IMR-90 (cell line): ENCODE data around the gene CEBPG. TPM values are rescaled to one million over a fixed set of nuclear protein-coding genes. Genes with fewer than 3 reads are reported as not detected.

Experiments used
- ATAC-seq: fragments of 200-7000 bp; cut with Tn5 transposase; 2 replicates; pipeline ENCODE4 v1.9.1; 2020; ENCODE audit warnings: low read depth, mild to moderate bottlenecking, moderate library complexity
- BruUV-seq: library from RNA; stranded (reverse); fragments of 400-500 nt; replicated peaks from 2 replicates; lab custom pipeline; 2021; lab: Mats Ljungman, UMichigan
- CTCF ChIA-PET: fragments of 300-600 bp; formaldehyde crosslinking; extraction: SDS; loops from one replicate; lab custom pipeline; 2021; ENCODE audit warnings: antibody characterized with exemption; lab: Yijun Ruan, JAX
- POLR2A ChIA-PET: fragments of 300-600 bp; sonication (Branson Sonifier 250); formaldehyde crosslinking; loops from one replicate; lab custom pipeline; 2022; ENCODE audit warnings: antibody characterized with exemption; ENCODE audit not compliant: unreplicated experiment; lab: Charles Lee
- DNase-seq: peaks from one replicate; pipeline ENCODE4 v3.0.0; 2013
- H2AFZ ChIP-seq: replicated peaks from 2 replicates; pipeline ENCODE3; 2013; ENCODE audit warnings: low read length, mild to moderate bottlenecking; ENCODE audit not compliant: poor library complexity
- H2AK5ac ChIP-seq: 2 replicates; pipeline ENCODE4 v1.6.1; 2013; ENCODE audit warnings: low read depth, low read length, inconsistent platforms
- H2AK9ac ChIP-seq: replicated peaks from 2 replicates; pipeline ENCODE3; 2013; ENCODE audit warnings: mild to moderate bottlenecking, low read depth, low read length, moderate library complexity; ENCODE audit not compliant: poor library complexity
- H2BK120ac ChIP-seq: 2 replicates; pipeline ENCODE4 v1.6.1; 2013; ENCODE audit warnings: low read depth, low read length, inconsistent platforms
- H2BK15ac ChIP-seq: 3 replicates; pipeline ENCODE4 v1.6.1; 2013; ENCODE audit warnings: low read depth, low read length, inconsistent platforms
- H2BK20ac ChIP-seq: 2 replicates; pipeline ENCODE4 v1.6.1; 2013; ENCODE audit warnings: low read depth, mild to moderate bottlenecking, inconsistent platforms, low read length, moderate library complexity
- H2BK5ac ChIP-seq: 2 replicates; pipeline ENCODE4 v1.6.1; 2013; ENCODE audit warnings: mild to moderate bottlenecking, low read depth, low read length, inconsistent platforms; ENCODE audit not compliant: poor library complexity, severe bottlenecking
- H3K14ac ChIP-seq: replicated peaks from 2 replicates; pipeline ENCODE4 v1.6.1; 2013; ENCODE audit warnings: low read depth, low read length, inconsistent platforms
- H3K18ac ChIP-seq: 2 replicates; pipeline ENCODE4 v1.6.1; 2013; ENCODE audit warnings: low read depth, low read length, control low read depth
- H3K23ac ChIP-seq: 2 replicates; pipeline ENCODE4 v1.6.1; 2013; ENCODE audit warnings: low read depth, low read length, inconsistent platforms
- H3K27ac ChIP-seq: 2 replicates; pipeline ENCODE4 v1.5.1; 2013; ENCODE audit warnings: mild to moderate bottlenecking, control low read depth, low read length; ENCODE audit not compliant: insufficient read depth
- H3K27me3 ChIP-seq: 2 replicates; pipeline ENCODE4 v1.6.1; 2013; ENCODE audit warnings: low read length; ENCODE audit not compliant: control insufficient read depth, insufficient read depth
- H3K36me3 ChIP-seq: 2 replicates; pipeline ENCODE4 v1.6.1; 2013; ENCODE audit warnings: low read length, mixed read lengths; ENCODE audit not compliant: control insufficient read depth, insufficient read depth
- H3K4ac ChIP-seq: 2 replicates; pipeline ENCODE4 v1.6.1; 2013; ENCODE audit warnings: low read depth, low read length, inconsistent platforms
- H3K4me1 ChIP-seq: 2 replicates; pipeline ENCODE4 v1.6.1; 2013; ENCODE audit warnings: low read length, mixed read lengths; ENCODE audit not compliant: control insufficient read depth, insufficient read depth
- H3K4me2 ChIP-seq: 2 replicates; pipeline ENCODE4 v1.6.1; 2013; ENCODE audit warnings: low read depth, mild to moderate bottlenecking, control low read depth, low read length, moderate library complexity
- H3K4me3 ChIP-seq: 2 replicates; pipeline ENCODE4 v1.5.1; 2013; ENCODE audit warnings: low read depth, mild to moderate bottlenecking, control low read depth, low read length, moderate library complexity; ENCODE audit not compliant: insufficient read depth
- H3K56ac ChIP-seq: 2 replicates; pipeline ENCODE4 v1.6.1; 2013; ENCODE audit warnings: low read length, inconsistent platforms; ENCODE audit not compliant: insufficient read depth; ENCODE audit errors: extremely low read depth
- H3K79me1 ChIP-seq, 2 experiments: 2 replicates each; pipeline ENCODE4 v1.6.1; 2013; ENCODE audit warnings: low read length in 2 of 2, inconsistent platforms in 1 of 2, low read depth in 1 of 2
- H3K9ac ChIP-seq: 2 replicates; pipeline ENCODE4 v1.6.1; 2013; ENCODE audit warnings: low read depth, low read length, control low read depth
- H3K9me1 ChIP-seq: 2 replicates; pipeline ENCODE4 v1.6.1; 2013; ENCODE audit warnings: low read length, inconsistent platforms; ENCODE audit not compliant: insufficient read depth
- H3K9me3 ChIP-seq: 2 replicates; pipeline ENCODE4 v1.6.1; 2013; ENCODE audit warnings: low read length; ENCODE audit not compliant: control insufficient read depth, insufficient read depth
- H4K20me1 ChIP-seq: 2 replicates; pipeline ENCODE4 v1.6.1; 2013; ENCODE audit warnings: low read length, inconsistent platforms; ENCODE audit not compliant: insufficient read depth
- H4K5ac ChIP-seq: 2 replicates; pipeline ENCODE4 v1.6.1; 2013; ENCODE audit warnings: mild to moderate bottlenecking, low read depth, low read length, control low read depth
- H4K8ac ChIP-seq, 2 experiments: 2 replicates each; pipeline ENCODE4 v1.6.1; 2013; ENCODE audit warnings: low read depth in 2 of 2, low read length in 2 of 2, control low read depth in 1 of 2, inconsistent platforms in 1 of 2
- H4K91ac ChIP-seq: 2 replicates; pipeline ENCODE4 v1.6.1; 2013; ENCODE audit warnings: low read depth, low read length, inconsistent platforms; ENCODE audit not compliant: insufficient read depth
- BHLHE40 ChIP-seq: fragments of 150-350 bp; IDR thresholded peaks from 2 replicates; pipeline ENCODE4 v1.6.1; 2016; ENCODE audit warnings: mild to moderate bottlenecking, low read depth, low read length
- CEBPB ChIP-seq: IDR thresholded peaks from 2 replicates; pipeline ENCODE4 v1.6.1; 2012; ENCODE audit warnings: low read depth, low read length, improper control_type of control experiment
- CHD1 ChIP-seq: IDR thresholded peaks from 2 replicates; pipeline ENCODE4 v1.6.1; 2012; ENCODE audit warnings: low read depth, low read length, improper control_type of control experiment
- CTCF ChIP-seq: conservative IDR thresholded peaks from 2 replicates; pipeline ENCODE4 v1.5.1; 2012; ENCODE audit warnings: mild to moderate bottlenecking, low read depth, low read length, improper control_type of control experiment
- ELK1 ChIP-seq: fragments of 150-350 bp; IDR thresholded peaks from 2 replicates; pipeline ENCODE4 v1.6.1; 2016; ENCODE audit warnings: low read depth, mild to moderate bottlenecking, low read length, moderate library complexity, borderline replicate concordance
- FOS ChIP-seq: fragments of 150-350 bp; IDR thresholded peaks from 2 replicates; pipeline ENCODE4 v1.6.1; 2016; ENCODE audit warnings: low read depth, low read length
- MAFK ChIP-seq: IDR thresholded peaks from 2 replicates; pipeline ENCODE4 v1.6.1; 2012; ENCODE audit warnings: low read depth, low read length, improper control_type of control experiment
- MAZ ChIP-seq: IDR thresholded peaks from 2 replicates; pipeline ENCODE4 v1.6.1; 2012; ENCODE audit warnings: low read depth, mild to moderate bottlenecking, low read length, improper control_type of control experiment, moderate library complexity, borderline replicate concordance
- MXI1 ChIP-seq: IDR thresholded peaks from 2 replicates; pipeline ENCODE4 v1.6.1; 2012; ENCODE audit warnings: low read depth, mild to moderate bottlenecking, low read length, moderate library complexity, borderline replicate concordance
- POLR2A ChIP-seq: IDR thresholded peaks from 2 replicates; pipeline ENCODE4 v1.6.1; 2012; ENCODE audit warnings: mild to moderate bottlenecking, low read depth, low read length
- RCOR1 ChIP-seq: IDR thresholded peaks from 2 replicates; pipeline ENCODE4 v1.6.1; 2012; ENCODE audit warnings: mild to moderate bottlenecking, low read length, improper control_type of control experiment; ENCODE audit not compliant: insufficient replicate concordance
- RFX5 ChIP-seq: IDR thresholded peaks from 2 replicates; pipeline ENCODE4 v1.8.0; 2012; ENCODE audit warnings: low read depth, mild to moderate bottlenecking, low read length, moderate library complexity
- SMC3 ChIP-seq: fragments of 150-350 bp; IDR thresholded peaks from 2 replicates; pipeline ENCODE4 v1.6.1; 2016; ENCODE audit warnings: low read depth, mild to moderate bottlenecking, antibody characterized with exemption, low read length, moderate library complexity
- USF2 ChIP-seq: fragments of 150-350 bp; IDR thresholded peaks from 2 replicates; pipeline ENCODE4 v1.6.1; 2017; ENCODE audit warnings: mild to moderate bottlenecking, antibody characterized with exemption, low read length, low read depth
- WGBS, 2 experiments: methylation state at CpG; one replicate each; pipeline versions ENCODE4 v1.1.5 to v1.1.7; 2013; ENCODE audit warnings: missing lambda C conversion rate in 2 of 2; ENCODE audit not compliant: insufficient read length in 1 of 2; ENCODE audit errors: extremely low coverage in 2 of 2; 5-methylcytosine and 5-hydroxymethylcytosine counted together
- dilution Hi-C: fragments of 300-500 bp; cut with HindIII; formaldehyde crosslinking; loops from one replicate; pipeline ENCODE4 v1.14.3; 2018; ENCODE audit warnings: low sequenced_read_pairs; ENCODE audit not compliant: unreplicated experiment
- in situ Hi-C: fragments of 300-500 bp; cut with MboI; formaldehyde crosslinking; loops from 3 replicates; pipeline ENCODE4 v1.14.3; 2019; ENCODE audit warnings: low sequenced_read_pairs, inconsistent platforms, mixed read lengths
- intact Hi-C: fragments of 100-400 bp; cut with micrococcal nuclease; formaldehyde crosslinking; loops from 2 replicates; pipeline ENCODE4 v1.10.0; 2022
- polyA plus RNA-seq, 3 experiments: library from polyadenylated mRNA; depleted of rRNA; stranded (reverse); fragments of >200 nt; gene quantifications; 2 replicates each; pipeline ENCODE4 v1.2.3, GENCODE V29; 2012; ENCODE audit warnings: low replicate concordance in 1 of 3
- total RNA-seq: library from RNA; depleted of rRNA; stranded (reverse); fragments of >200 nt; gene quantifications from 2 replicates; pipeline ENCODE4 v1.2.3, GENCODE V29; 2012

Gene CEBPG
- total and polyA plus RNA-seq, 2 of the 4 experiments (the other 2 are of a cell fraction) = 9.2 to 14.3 TPM

GRCh38 chr19:33403221-33403972, 29.9 kb downstream of the CEBPG start:
- Histone ChIP-seq H3K4me2 (no peak overlapping the region), H2BK5ac (no peak overlapping the region), H3K9me1 (no peaks in the 10 kb centered on the region), H3K79me1 (no peaks in the 10 kb centered on the region), H4K8ac (no peak overlapping the region), H3K36me3 (no peaks in the 10 kb centered on the region), H3K9me3 (no peaks in the 10 kb centered on the region), H3K23ac (no peak overlapping the region), H3K27ac (no peak overlapping the region), H2BK15ac (no peak overlapping the region), H2AK5ac (no peak overlapping the region), H4K91ac (no peak overlapping the region), H3K18ac (no peak overlapping the region), H3K9ac (no peak overlapping the region), H3K4me1 (no peaks in the 10 kb centered on the region), H3K14ac (no peak overlapping the region), H3K4me3 (no peak overlapping the region), H3K4ac (no peak overlapping the region), H2BK20ac (no peak overlapping the region), H4K20me1 (no peaks in the 10 kb centered on the region; the same call in 1 of the 2 replicates), H2AK9ac (no peak overlapping the region), H3K56ac (no peak overlapping the region), H3K27me3 (no peaks in the 10 kb centered on the region), H2BK120ac (no peak overlapping the region), H2AFZ (no peak overlapping the region), H4K5ac (no peak overlapping the region)
- dilution Hi-C loops = no loop called here
- CTCF ChIA-PET = interaction anchor here (1.8 kb wide), 1 partner anchor 13 kb away, joined by 6 read pairs; no protein-coding TSS in a partner anchor
- intact Hi-C loops = no loop called here
- no peak for TF ChIP-seq ELK1
- TF ChIP-seq CHD1 = no peak
- no peak for TF ChIP-seq MAZ
- TF ChIP-seq USF2 = no peak
- no peak for TF ChIP-seq CEBPB
- no peak for TF ChIP-seq SMC3
- no peak for TF ChIP-seq BHLHE40
- no peak for TF ChIP-seq POLR2A
- TF ChIP-seq RCOR1 = no peak
- TF ChIP-seq CTCF = no peak
- TF ChIP-seq MXI1 = no peak
- TF ChIP-seq RFX5 = no peak
- TF ChIP-seq FOS = no peak
- TF ChIP-seq MAFK = no peak
- no TSS peak for BruUV-seq
- DNase-seq (no peak), ATAC-seq (no peak)
- 65% methylated on average over 4 of the region's 18 CpGs; no CpG with 5 or more reads in 1 of the 2 experiments for WGBS, 2 experiments
- POLR2A ChIA-PET = no interaction called here
- in situ Hi-C loops = no loop called here
